ENCODE measurements around the gene TMTC1.
"Not testable (repeated sequence)": the region's sequence is repeated elsewhere in the genome, so short reads cannot be mapped to it uniquely, and the experiment has no call there.

Gene TMTC1

GRCh38 chr12:29565727-29566126 is 218.0 kb downstream of the TMTC1 start:
- Histone ChIP-seq H3K36me3 (ENCODE audit: insufficient read depth, low read length) (no peaks in the 10 kb centered on the region), H2AFZ (ENCODE audit: low read depth, low read length) (no peak overlapping the region), H3K4me1 (ENCODE audit: insufficient read depth, low read length) (peaks cover 11% of the 10 kb centered on the region), H3K9me3 (ENCODE audit: low read length) (peaks cover 2% of the 10 kb centered on the region), H3K27me3 (ENCODE audit: insufficient read depth, low read length) (no peaks in the 10 kb centered on the region), H3K4me3 (ENCODE audit: low read length) (no peak overlapping the region)

DNA sequence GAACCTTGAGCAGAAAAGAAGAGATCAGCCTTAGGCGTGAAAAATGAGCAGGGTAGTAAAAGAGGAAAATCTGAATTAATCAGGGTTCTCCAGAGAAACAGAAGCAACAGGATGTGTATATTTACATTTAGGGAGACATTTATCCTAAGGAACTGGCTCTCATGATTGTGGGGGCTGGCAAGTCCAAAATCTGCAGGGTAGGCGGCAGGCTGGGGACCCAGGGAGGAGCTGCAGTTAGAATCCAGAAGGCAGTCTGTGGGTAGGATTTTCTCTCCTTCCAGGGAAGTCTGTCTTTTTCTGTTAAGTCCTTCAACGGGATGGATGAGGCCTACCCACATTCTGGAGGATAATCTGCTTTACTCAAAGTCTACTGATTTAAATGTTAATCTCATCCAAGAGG is 218.8 kb downstream of the TMTC1 start:
- H3K4me1 ChIP-seq (ENCODE audit: insufficient read depth, low read length): peaks cover 13% of the 10 kb centered on the region
- no peak overlapping the region for H3K4me3 ChIP-seq (ENCODE audit: low read length)
- no peak overlapping the region for H2AFZ ChIP-seq (ENCODE audit: low read depth, low read length)
- no peaks in the 10 kb centered on the region for H3K36me3 ChIP-seq (ENCODE audit: insufficient read depth, low read length)
- peaks cover 2% of the 10 kb centered on the region for H3K9me3 ChIP-seq (ENCODE audit: low read length)
- H3K27me3 ChIP-seq (ENCODE audit: insufficient read depth, low read length): no peaks in the 10 kb centered on the region

DNA sequence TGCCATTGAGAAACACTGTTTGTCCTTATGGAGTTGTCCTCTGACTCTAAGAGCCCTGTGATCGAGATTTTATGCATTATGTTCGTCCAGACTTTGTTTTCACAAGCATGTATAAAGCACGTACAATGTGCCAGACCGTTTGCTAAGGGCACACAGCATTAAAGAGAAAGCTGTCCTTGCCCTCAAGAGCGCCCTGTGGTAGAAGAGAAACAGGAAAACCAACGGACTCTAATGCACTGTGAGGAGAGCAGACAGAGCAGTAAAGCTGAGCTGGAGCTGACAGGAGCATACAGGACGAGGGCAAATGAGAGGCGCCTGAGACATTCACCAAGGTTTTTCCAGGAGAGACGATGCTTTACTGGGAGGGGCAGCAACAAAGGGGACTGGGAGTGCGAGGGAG is 220.1 kb downstream of the TMTC1 start:
- no peaks in the 10 kb centered on the region for H3K36me3 ChIP-seq (ENCODE audit: insufficient read depth, low read length)
- H3K9me3 ChIP-seq (ENCODE audit: low read length): peaks cover 2% of the 10 kb centered on the region
- no peak overlapping the region for H2AFZ ChIP-seq (ENCODE audit: low read depth, low read length)
- no peaks in the 10 kb centered on the region for H3K27me3 ChIP-seq (ENCODE audit: insufficient read depth, low read length)
- H3K4me1 ChIP-seq (ENCODE audit: insufficient read depth, low read length): peaks cover 24% of the 10 kb centered on the region
- no peak overlapping the region for H3K4me3 ChIP-seq (ENCODE audit: low read length)

DNA sequence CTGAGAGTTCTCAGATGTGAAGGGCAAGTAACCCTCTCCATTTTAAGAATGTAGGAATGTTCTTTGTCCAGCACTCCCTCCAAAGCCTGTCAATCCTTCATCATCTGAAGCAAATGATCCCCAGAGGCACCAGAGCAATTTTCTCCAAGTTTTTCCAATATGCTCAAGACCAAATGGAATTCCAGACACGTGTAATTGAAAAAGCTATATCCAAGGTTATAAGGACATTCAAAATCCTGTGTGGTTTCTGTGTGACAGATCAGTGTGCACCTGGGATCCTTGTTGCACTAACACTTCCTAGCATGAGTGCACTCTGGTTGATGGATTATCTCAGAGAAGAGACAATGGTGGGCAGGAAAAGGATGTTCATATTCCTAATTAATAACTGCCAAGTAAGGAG is 220.7 kb downstream of the TMTC1 start:
- Histone ChIP-seq H3K4me3 (ENCODE audit: low read length) (no peak overlapping the region), H3K9me3 (ENCODE audit: low read length) (peaks cover 2% of the 10 kb centered on the region), H2AFZ (ENCODE audit: low read depth, low read length) (no peak overlapping the region), H3K27me3 (ENCODE audit: insufficient read depth, low read length) (no peaks in the 10 kb centered on the region), H3K4me1 (ENCODE audit: insufficient read depth, low read length) (peaks cover 22% of the 10 kb centered on the region), H3K36me3 (ENCODE audit: insufficient read depth, low read length) (no peaks in the 10 kb centered on the region)

DNA sequence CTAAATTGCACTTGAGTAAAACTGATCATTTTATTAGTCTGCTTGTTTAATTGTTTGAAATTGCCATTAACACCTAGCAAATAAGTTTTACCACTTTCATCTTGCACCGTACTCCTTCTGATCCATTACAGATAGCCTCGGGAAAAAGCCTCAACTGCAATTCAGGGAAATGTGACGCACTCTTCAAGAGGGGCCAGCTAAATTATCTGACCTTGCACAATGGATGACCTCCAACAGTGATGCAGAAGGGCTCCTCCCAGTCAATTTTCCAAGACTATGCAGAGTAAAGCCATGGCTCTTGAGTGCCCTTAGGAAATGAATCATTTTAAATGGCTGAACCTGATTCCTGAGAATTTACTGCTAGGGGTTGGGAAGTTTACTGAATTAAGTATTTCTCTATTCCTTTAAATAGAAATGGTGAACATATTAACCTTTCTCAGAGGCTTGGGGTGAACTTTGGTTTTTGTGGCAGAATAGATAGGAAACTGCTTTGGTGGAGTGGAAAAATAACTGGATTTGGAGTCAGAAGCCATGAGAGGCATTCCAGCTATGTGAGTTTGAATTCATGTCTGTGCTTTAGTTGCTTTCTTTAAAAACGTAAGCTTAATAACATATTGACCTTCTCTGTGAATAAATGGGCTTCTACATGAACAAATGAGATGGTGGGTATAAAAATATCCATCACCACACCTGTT is 221.5 kb downstream of the TMTC1 start:
- H3K36me3 ChIP-seq (ENCODE audit: insufficient read depth, low read length): no peaks in the 10 kb centered on the region
- H3K4me1 ChIP-seq (ENCODE audit: insufficient read depth, low read length): peaks cover 22% of the 10 kb centered on the region
- no peak overlapping the region for H3K4me3 ChIP-seq (ENCODE audit: low read length)
- H3K27me3 ChIP-seq (ENCODE audit: insufficient read depth, low read length): no peaks in the 10 kb centered on the region
- H2AFZ ChIP-seq (ENCODE audit: low read depth, low read length): no peak overlapping the region
- H3K9me3 ChIP-seq (ENCODE audit: low read length): peaks cover 2% of the 10 kb centered on the region

GRCh38 chr12:29561664-29562071 is 222.1 kb downstream of the TMTC1 start:
- Histone ChIP-seq H3K36me3 (ENCODE audit: insufficient read depth, low read length) (no peaks in the 10 kb centered on the region), H3K4me1 (ENCODE audit: insufficient read depth, low read length) (peaks cover 22% of the 10 kb centered on the region), H3K27me3 (ENCODE audit: insufficient read depth, low read length) (no peaks in the 10 kb centered on the region), H3K4me3 (ENCODE audit: low read length) (no peak overlapping the region), H3K9me3 (ENCODE audit: low read length) (peaks cover 2% of the 10 kb centered on the region), H2AFZ (ENCODE audit: low read depth, low read length) (no peak overlapping the region)

DNA sequence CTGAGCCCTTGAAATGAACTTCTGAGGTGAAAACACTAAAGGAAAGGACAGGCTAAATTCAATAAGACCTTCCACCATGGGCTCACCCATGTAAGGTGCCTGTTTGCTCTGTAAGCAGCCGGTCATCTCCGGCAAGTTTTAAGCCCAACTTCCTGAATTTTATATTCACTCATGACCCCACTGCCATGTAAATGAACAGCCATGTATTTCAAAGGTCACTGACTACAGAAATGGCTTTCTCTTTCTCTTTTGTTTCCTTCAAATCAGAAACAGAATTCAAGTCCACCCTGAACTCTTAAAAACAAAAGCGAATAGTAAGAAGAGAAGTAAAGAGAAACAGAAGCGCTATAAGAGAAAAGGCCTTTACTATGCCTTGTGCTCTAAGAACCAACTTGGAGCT is 224.5 kb downstream of the TMTC1 start:
- H3K4me3 ChIP-seq (ENCODE audit: low read length): no peak overlapping the region
- no peaks in the 10 kb centered on the region for H3K27me3 ChIP-seq (ENCODE audit: insufficient read depth, low read length)
- no peaks in the 10 kb centered on the region for H3K9me3 ChIP-seq (ENCODE audit: low read length)
- no peaks in the 10 kb centered on the region for H3K36me3 ChIP-seq (ENCODE audit: insufficient read depth, low read length)
- no peak overlapping the region for H2AFZ ChIP-seq (ENCODE audit: low read depth, low read length)
- H3K4me1 ChIP-seq (ENCODE audit: insufficient read depth, low read length): peaks cover 25% of the 10 kb centered on the region

- Histone ChIP-seq H3K9me3 (ENCODE audit: low read length) (no peaks in the 10 kb centered on the region), H3K4me1 (ENCODE audit: insufficient read depth, low read length) (peaks cover 16% of the 10 kb centered on the region), H3K36me3 (ENCODE audit: insufficient read depth, low read length) (no peaks in the 10 kb centered on the region), H3K27me3 (ENCODE audit: insufficient read depth, low read length) (no peaks in the 10 kb centered on the region), H3K4me3 (ENCODE audit: low read length) (no peak overlapping the region), H2AFZ (ENCODE audit: low read depth, low read length) (no peak overlapping the region)
Measured at GRCh38 chr12:29556363-29556762, 227.4 kb downstream of the TMTC1 start.

GRCh38 chr12:29555451-29555850 is 228.3 kb downstream of the TMTC1 start:
- peaks cover 16% of the 10 kb centered on the region for H3K4me1 ChIP-seq (ENCODE audit: insufficient read depth, low read length)
- not testable (repeated sequence) for H3K4me3 ChIP-seq (ENCODE audit: low read length); H2AFZ ChIP-seq (ENCODE audit: low read depth, low read length); H3K36me3 ChIP-seq (ENCODE audit: insufficient read depth, low read length); H3K9me3 ChIP-seq (ENCODE audit: low read length); H3K27me3 ChIP-seq (ENCODE audit: insufficient read depth, low read length)

GRCh38 chr12:29552994-29553748 is 230.6 kb downstream of the TMTC1 start:
- H2AFZ ChIP-seq (ENCODE audit: low read depth, low read length): no peak overlapping the region
- H3K36me3 ChIP-seq (ENCODE audit: insufficient read depth, low read length): no peaks in the 10 kb centered on the region
- H3K4me3 ChIP-seq (ENCODE audit: low read length): no peak overlapping the region
- no peaks in the 10 kb centered on the region for H3K9me3 ChIP-seq (ENCODE audit: low read length)
- no peaks in the 10 kb centered on the region for H3K27me3 ChIP-seq (ENCODE audit: insufficient read depth, low read length)
- H3K4me1 ChIP-seq (ENCODE audit: insufficient read depth, low read length): peaks cover 2% of the 10 kb centered on the region

DNA sequence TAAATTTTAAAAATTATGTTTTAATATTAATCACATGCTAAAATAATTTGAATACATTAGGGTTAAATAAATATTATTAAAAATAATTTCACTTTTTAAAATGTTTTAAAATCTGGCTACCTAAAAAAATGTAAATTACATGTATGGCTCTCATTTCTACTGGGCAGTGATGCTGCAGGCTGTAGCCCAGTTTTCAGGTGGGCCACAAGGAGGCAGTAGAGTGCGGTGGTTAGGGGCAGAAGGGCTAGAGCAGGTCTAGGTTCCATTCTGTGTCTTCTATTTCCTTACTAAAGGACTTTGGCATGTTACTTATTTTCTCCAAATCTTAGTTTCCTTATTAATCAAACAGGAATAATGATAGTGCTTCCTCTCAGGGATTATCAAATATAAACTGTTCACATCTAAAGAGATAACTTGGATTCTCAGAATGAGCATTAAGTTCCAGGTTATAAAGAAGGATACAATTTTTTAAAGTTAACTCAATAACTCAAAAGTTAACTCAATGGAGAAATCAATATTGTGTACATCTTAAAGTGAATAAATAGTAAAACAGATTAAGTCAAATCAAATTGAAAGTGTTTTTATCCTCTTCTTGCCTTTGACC is 231.3 kb downstream of the TMTC1 start:
- no peaks in the 10 kb centered on the region for H3K36me3 ChIP-seq (ENCODE audit: insufficient read depth, low read length)
- no peak overlapping the region for H3K4me3 ChIP-seq (ENCODE audit: low read length)
- no peak overlapping the region for H2AFZ ChIP-seq (ENCODE audit: low read depth, low read length)

GRCh38 chr12:29551812-29552211 is 231.9 kb downstream of the TMTC1 start:
- H3K4me3 ChIP-seq (ENCODE audit: low read length): no peak overlapping the region
- H3K27me3 ChIP-seq (ENCODE audit: insufficient read depth, low read length): no peaks in the 10 kb centered on the region
- H3K36me3 ChIP-seq (ENCODE audit: insufficient read depth, low read length): no peaks in the 10 kb centered on the region
- no peaks in the 10 kb centered on the region for H3K9me3 ChIP-seq (ENCODE audit: low read length)
- peaks cover 2% of the 10 kb centered on the region for H3K4me1 ChIP-seq (ENCODE audit: insufficient read depth, low read length)
- H2AFZ ChIP-seq (ENCODE audit: low read depth, low read length): no peak overlapping the region

More for the DNA sequence above, 231.3 kb downstream of the TMTC1 start:
- peaks cover 2% of the 10 kb centered on the region for H3K4me1 ChIP-seq (ENCODE audit: insufficient read depth, low read length)
- no peaks in the 10 kb centered on the region for H3K27me3 ChIP-seq (ENCODE audit: insufficient read depth, low read length)
- no peaks in the 10 kb centered on the region for H3K9me3 ChIP-seq (ENCODE audit: low read length)

GRCh38 chr12:29547864-29548263 is 235.9 kb downstream of the TMTC1 start:
- Histone ChIP-seq H3K9me3 (ENCODE audit: low read length) (no peaks in the 10 kb centered on the region), H3K27me3 (ENCODE audit: insufficient read depth, low read length) (no peaks in the 10 kb centered on the region), H2AFZ (ENCODE audit: low read depth, low read length) (no peak overlapping the region), H3K4me3 (ENCODE audit: low read length) (no peak overlapping the region), H3K36me3 (ENCODE audit: insufficient read depth, low read length) (no peaks in the 10 kb centered on the region), H3K4me1 (ENCODE audit: insufficient read depth, low read length) (no peaks in the 10 kb centered on the region)

All from neuron (in vitro differentiated cells).